ENCODE measurements around the gene OR8K5. TPM values are rescaled to one million over a fixed set of nuclear protein-coding genes. Genes with fewer than 3 reads are reported as not detected.

OR8K5 gene
- total RNA-seq, 1 experiment from 2014 or later, result not detected

- no TSS peak for BruUV-seq (replicated peaks)
- Histone ChIP-seq H3K27ac (ENCODE audit: low read length) (no peak within 1 kb of the TSS), H4K20me1 (ENCODE audit: low read length) (no peaks in the 10 kb centered on the region), H2AFZ (ENCODE audit: low read length) (no peak within 1 kb of the TSS), H3K36me3 (ENCODE audit: low read depth, low read length) (no peaks in the 10 kb centered on the region), H3K4me3 (ENCODE audit: low read length) (no peak within 1 kb of the TSS), H3K9me2 (replicated peaks; ENCODE audit: low read length) (no peaks in the 10 kb centered on the region), H3K9me3 (ENCODE audit: low read length) (0 out of 2 replicates have a peak, but pooled peaks cover 4% of the 10 kb centered on the region), H3K79me2 (ENCODE audit: low read length) (no peaks in the 10 kb centered on the region), H3K4me2 (ENCODE audit: low read length) (no peak within 1 kb of the TSS), H3F3A (ENCODE audit: low read length, unreplicated experiment) (no peaks in the 10 kb centered on the region), H3K27me3 (ENCODE audit: low read length) (no peaks in the 10 kb centered on the region), H3K4me1 (ENCODE audit: insufficient read depth, low read length) (no peaks in the 10 kb centered on the region), H3K9ac (ENCODE audit: low read length) (no peak within 1 kb of the TSS)
- TF ChIP-seq EZH2phosphoT487 (IDR thresholded peaks at IDR 0.05; ENCODE audit: borderline replicate concordance, low read length) (no peak), CTCF (conservative IDR thresholded peaks at IDR 0.05; ENCODE audit: low read depth, low read length) (no peak), EZH2 (IDR thresholded peaks at IDR 0.05; ENCODE audit: low read length, unreplicated experiment) (no peak)
- CTCF ChIA-PET, result no interaction called here
- DNase-seq (no peak), ATAC-seq (no peak)
- intact Hi-C loops (cut with micrococcal nuclease), result no loop called here
- POLR2A ChIA-PET (ENCODE audit: unreplicated experiment), result no interaction called here
Measured at GRCh38 chr11:56140151-56140661, 19.9 kb downstream of the OR8K5 start, which contains the start of gene OR8J3. Gene OR8J3 (minus strand): TSS chr11:56140201. CDS start chr11:56137718, 2,483 bp downstream.

GRCh38 chr11:56122073-56122472, 38.0 kb downstream of the OR8K5 start, which contains the start of gene OR8H3:
Gene OR8H3 (plus strand): TSS chr11:56122373. CDS start chr11:56122373, 0 bp downstream.
- POLR2A ChIA-PET (ENCODE audit: unreplicated experiment), result no interaction called here

More at GRCh38 chr11:56122073-56122472, 38.0 kb downstream of the OR8K5 start, which contains the start of gene OR8H3:
- Histone ChIP-seq H3K27ac (ENCODE audit: low read length) (no peak within 1 kb of the TSS), H3K9ac (ENCODE audit: low read length) (no peak within 1 kb of the TSS), H3K4me3 (ENCODE audit: low read length) (no peak within 1 kb of the TSS), H3K9me3 (ENCODE audit: low read length) (0 out of 2 replicates have a peak, but pooled peaks cover 3% of the 10 kb centered on the region), H3K4me1 (ENCODE audit: insufficient read depth, low read length) (no peaks in the 10 kb centered on the region), H3F3A (ENCODE audit: low read length, unreplicated experiment) (no peaks in the 10 kb centered on the region), H3K36me3 (ENCODE audit: low read depth, low read length) (no peaks in the 10 kb centered on the region), H3K79me2 (ENCODE audit: low read length) (no peaks in the 10 kb centered on the region), H3K9me2 (replicated peaks; ENCODE audit: low read length) (no peaks in the 10 kb centered on the region), H4K20me1 (ENCODE audit: low read length) (no peaks in the 10 kb centered on the region), H3K27me3 (ENCODE audit: low read length) (no peaks in the 10 kb centered on the region), H2AFZ (ENCODE audit: low read length) (no peak within 1 kb of the TSS), H3K4me2 (ENCODE audit: low read length) (no peak within 1 kb of the TSS)
- CTCF ChIA-PET, result no interaction called here
- BruUV-seq (replicated peaks), result no TSS peak
- no peak for ATAC-seq
- intact Hi-C loops (cut with micrococcal nuclease), result no loop called here
- DNase-seq, result no peak
- TF ChIP-seq EZH2phosphoT487 (IDR thresholded peaks at IDR 0.05; ENCODE audit: borderline replicate concordance, low read length), result no peak
- no peak for TF ChIP-seq CTCF (conservative IDR thresholded peaks at IDR 0.05; ENCODE audit: low read depth, low read length)
- no peak for TF ChIP-seq EZH2 (IDR thresholded peaks at IDR 0.05; ENCODE audit: low read length, unreplicated experiment)

Other genes with a start within 250 kb of the OR8K5 start
- gene OR5W2, start 245.7 kb downstream of the OR8K5 start, total RNA-seq (2014; rRNA removed), result not detected in 2 replicates
- gene OR5I1, start 223.9 kb downstream of the OR8K5 start, total RNA-seq (2014; rRNA removed), result not detected in 2 replicates
- not detected in 2 replicates for gene OR10AG1, start 190.4 kb downstream of the OR8K5 start, total RNA-seq (2014; rRNA removed)
- not detected in 2 replicates for gene OR5F1, start 165.7 kb downstream of the OR8K5 start, total RNA-seq (2014; rRNA removed)
- not detected in 2 replicates for gene OR5AS1, start 132.7 kb downstream of the OR8K5 start, total RNA-seq (2014; rRNA removed)
- not detected in 2 replicates for gene OR8I2, start 67.0 kb downstream of the OR8K5 start, total RNA-seq (2014; rRNA removed)
- gene OR8H2, start 56.6 kb downstream of the OR8K5 start, total RNA-seq (2014; rRNA removed), result not detected in 2 replicates
- not detected in 2 replicates for gene OR8H3, start 37.9 kb downstream of the OR8K5 start, total RNA-seq (2014; rRNA removed)
- gene OR8J3, start 20.1 kb downstream of the OR8K5 start, total RNA-seq (2014; rRNA removed), result not detected in 2 replicates
- gene OR5J2, start 16.3 kb upstream of the OR8K5 start, total RNA-seq (2014; rRNA removed), result not detected in 2 replicates
- not detected in 2 replicates for gene OR5T2, start 73.9 kb upstream of the OR8K5 start, total RNA-seq (2014; rRNA removed)
- not detected in 2 replicates for gene OR5T3, start 91.9 kb upstream of the OR8K5 start, total RNA-seq (2014; rRNA removed)
- not detected in 2 replicates for gene OR5T1, start 113.8 kb upstream of the OR8K5 start, total RNA-seq (2014; rRNA removed)
- gene OR8H1, start 131.9 kb upstream of the OR8K5 start, total RNA-seq (2014; rRNA removed), result not detected in 2 replicates
- not detected in 2 replicates for gene OR8K3, start 154.8 kb upstream of the OR8K5 start, total RNA-seq (2014; rRNA removed)
- gene OR8K1, start 185.7 kb upstream of the OR8K5 start, total RNA-seq (2014; rRNA removed), result not detected in 2 replicates
- not detected in 2 replicates for gene OR8J1, start 194.0 kb upstream of the OR8K5 start, total RNA-seq (2014; rRNA removed)
- not detected in 2 replicates for gene OR8U1, start 215.3 kb upstream of the OR8K5 start, total RNA-seq (2014; rRNA removed)

Data from PC-3 (cell line).